ENCODE measurements around the gene RFX4.
"Not testable (repeated sequence)": the region's sequence is repeated elsewhere in the genome, so short reads cannot be mapped to it uniquely, and the experiment has no call there.

Gene RFX4

DNA sequence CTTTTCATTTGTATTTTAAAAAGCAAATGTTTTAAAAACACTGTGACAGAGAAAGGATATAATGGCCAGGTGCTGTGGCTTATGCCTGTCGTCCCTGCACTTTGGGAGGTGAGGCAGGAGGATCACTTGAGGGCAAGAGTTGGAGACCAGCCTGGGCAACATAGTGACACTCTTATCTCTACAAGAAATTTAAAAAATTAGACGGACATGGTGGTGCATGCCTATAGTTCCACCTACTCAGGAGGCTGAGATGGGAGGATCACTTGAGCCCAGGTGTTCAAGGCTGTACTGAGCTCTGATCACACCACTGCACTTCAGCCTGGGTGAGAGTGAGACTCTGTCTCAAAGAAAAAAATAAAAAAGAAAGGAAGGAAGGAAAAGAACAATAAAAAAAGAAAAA, 7.8 kb downstream of the RFX4 start:
- no peak for DNase-seq (ENCODE audit: low read depth in 3 of 3, low spot score in 1 of 3)

DNA sequence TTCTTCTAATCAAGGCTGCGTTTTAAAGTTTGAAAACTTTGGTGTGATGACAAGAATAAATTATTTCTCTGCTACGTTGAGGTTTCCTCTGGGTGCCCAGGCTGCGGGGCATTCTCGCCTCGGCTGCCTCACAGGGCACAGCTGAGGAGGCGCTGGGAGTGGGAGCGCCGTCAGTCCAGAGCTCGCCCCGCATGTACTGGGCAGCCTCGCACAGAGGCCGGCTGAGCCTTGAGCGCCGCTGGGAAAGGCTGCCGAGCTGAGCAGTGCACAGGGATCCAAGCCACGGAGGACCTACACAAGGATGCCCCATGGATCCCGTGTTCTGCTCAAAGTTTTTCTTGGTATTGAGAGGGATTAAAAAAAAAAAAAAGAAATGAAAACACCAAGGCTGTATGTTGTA, 11.6 kb downstream of the RFX4 start:
- no peak for DNase-seq (ENCODE audit: low read depth in 3 of 3, low spot score in 1 of 3)

DNA sequence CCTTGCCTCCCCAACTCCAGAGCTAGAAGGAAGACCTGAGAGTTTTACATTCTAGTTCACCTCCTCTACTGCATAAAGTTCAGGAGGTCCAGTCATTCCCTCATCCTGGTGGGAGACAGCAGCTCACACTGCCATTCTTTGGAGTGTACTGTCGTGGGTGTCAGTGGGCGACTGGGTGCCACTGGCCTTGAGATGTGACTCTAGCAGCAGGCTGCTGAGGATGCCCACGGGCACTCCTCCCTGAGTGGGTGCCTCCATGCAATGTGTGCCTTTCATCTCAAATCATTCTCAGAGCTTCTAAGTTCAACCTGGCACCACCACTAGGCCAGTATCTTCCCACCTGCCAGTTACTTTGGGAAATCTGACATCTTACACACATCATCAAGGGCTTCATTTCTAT, 12.5 kb downstream of the RFX4 start:
- DNase-seq (ENCODE audit: low read depth in 3 of 3, low spot score in 1 of 3) = no peak

DNA sequence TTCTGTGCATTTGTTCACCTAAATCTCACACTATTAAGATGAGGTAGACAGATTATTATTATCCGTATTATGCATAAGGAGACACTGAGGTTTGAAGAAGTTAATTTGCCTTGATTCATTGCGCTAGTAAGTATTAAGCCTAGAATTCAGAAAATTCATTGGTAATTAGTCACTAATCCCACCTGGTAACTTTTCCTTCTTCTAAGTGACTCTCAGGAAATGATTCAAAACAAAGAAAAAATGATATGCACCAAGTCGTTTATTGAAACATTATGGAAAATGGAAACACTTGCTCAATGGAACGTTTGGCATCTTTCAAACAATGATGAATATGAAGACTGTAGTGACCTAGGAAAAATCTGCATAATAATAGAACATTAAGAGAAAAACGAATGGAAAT, 15.2 kb downstream of the RFX4 start:
- DNase-seq (ENCODE audit: low read depth in 3 of 3, low spot score in 1 of 3) = no peak

DNA sequence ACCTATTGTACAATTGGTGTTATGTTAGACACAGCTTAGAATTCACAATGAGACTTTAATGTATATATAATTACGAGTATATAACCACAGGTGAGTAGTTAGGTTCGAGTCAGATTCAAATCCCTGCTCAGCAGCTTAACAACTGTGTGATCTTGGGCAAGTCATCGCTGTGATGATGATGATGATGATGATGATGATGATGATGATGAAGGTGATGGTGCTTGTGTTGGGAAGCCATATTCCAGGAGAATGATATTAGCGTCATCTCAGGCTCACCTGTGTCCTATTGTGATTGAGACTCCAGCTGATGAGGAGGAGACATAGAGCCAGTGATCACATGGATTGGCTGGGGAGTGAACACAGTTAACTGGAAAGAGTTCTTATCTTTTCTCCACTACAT, 16.5 kb downstream of the RFX4 start:
- no peak for DNase-seq (ENCODE audit: low read depth in 3 of 3, low spot score in 1 of 3)

DNA sequence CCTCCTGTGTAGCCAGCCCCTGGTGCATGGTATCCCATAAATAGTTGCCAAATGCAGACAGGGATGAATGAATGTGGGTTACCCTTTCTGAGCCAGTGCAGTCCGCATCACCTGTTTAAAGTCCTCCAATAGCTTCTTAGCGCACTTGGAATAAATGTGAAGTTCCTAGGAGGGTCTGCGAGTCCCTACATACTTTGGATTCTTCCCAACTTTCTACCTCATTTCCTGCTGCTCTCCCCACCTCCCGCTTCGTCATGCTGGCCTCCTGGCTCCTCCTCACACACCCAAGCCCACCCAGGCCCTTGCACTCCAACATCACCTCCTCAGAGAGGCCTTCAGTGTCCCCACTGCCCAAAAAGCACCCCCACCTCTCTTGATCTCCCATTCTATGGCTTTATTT, 17.7 kb downstream of the RFX4 start:
- no peak for DNase-seq (ENCODE audit: low read depth in 3 of 3, low spot score in 1 of 3)

DNA sequence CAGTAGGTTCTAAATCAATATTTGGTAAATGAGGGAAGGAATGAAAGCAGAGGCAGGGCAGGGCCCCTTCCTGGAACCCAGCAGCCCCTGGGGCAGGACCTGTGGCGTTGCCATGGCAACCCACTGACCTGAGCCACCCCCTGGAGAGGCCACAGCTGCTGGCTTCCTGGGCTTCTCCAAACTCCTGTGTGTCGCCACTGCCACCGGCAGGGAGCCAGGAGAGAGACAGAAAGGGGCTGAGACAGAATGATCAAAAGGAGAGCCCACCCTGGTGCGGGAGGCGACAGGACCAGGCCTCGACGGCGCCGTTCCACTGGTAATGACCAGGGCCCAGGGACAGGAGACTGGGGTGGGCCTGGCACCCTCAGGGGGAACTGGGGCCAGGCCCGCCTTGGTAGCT, 18.2 kb downstream of the RFX4 start:
- no peak for DNase-seq (ENCODE audit: low read depth in 3 of 3, low spot score in 1 of 3)

DNA sequence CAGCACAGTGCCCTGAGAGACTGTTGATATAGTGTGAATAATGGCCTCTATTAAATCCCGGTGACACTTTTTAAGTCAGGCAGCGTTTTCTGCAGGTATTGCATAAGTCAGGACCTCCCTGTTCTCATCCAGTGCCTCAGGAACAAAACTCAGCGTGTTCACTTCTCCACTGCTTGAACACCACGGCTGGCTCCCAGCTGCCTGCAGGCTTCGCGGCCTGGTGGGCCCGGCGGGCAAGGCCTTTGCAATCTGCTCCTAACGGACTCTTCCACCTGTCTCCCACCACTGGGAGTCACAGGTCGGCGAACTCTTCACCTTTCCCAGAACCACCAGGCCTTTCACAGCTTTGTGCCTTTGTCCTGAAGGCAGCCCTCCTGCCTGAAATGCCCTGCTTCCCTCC, 18.7 kb downstream of the RFX4 start:
- DNase-seq (ENCODE audit: low read depth in 3 of 3, low spot score in 1 of 3) = no peak

DNA sequence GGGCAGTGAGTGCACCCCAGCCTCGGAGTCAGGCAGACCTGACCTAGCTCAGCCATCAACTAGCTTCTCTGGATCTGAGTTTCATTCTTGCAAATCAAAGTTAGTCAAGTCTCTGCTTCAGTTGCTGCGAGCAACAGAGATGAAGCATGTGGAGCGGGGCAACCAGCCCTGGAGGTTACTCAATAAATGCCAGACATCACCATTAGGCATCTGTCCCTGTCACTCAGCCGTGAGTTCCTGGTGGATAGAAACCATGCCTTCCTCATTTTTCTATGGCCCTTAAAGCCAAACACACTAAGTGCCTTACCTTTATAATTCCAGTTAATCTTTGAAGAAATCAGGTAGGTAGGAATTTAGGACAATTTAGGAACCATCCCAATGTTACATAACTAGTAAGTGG, 19.3 kb downstream of the RFX4 start:
- DNase-seq (ENCODE audit: low read depth in 3 of 3, low spot score in 1 of 3) = no peak

DNA sequence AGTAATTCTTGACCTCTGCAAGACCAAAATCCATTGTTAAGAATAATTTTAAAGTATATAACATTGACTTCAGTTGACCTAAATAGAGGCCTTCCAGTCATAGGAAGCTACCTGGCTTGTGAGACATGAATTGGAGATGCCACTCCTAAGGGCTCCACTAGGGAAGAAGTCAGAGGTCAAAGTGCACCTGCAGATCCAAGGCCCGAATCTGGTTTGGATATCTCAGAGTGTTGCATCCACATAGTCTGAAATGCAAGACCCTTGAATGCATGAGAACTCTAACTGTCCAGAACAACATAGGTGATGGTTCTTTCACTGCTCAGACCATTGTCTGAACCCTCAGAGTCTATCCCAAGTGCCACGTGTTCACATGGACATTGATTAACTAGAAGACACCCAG, 22.4 kb downstream of the RFX4 start:
- no peak for DNase-seq (ENCODE audit: low read depth in 3 of 3, low spot score in 1 of 3)

DNA sequence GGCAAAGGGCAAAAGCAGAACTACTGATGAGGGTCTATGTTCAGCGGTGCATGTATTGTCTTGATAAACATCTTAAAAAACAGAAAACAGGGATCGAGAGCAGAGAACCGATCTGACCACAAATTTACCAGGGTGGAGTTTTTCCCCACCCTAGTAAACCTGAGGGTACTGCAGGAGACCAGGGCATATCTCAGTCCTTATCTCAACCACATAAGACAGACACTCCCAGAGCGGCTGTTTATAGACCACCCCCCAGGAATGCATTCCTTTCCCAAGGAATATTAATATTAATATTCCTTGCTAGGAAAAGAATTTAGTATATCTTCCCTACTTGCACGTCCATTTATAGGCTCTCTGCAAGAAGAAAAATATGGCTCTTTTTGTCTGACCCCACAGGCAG, 37.8 kb downstream of the RFX4 start:
- not testable (repeated sequence) for DNase-seq (ENCODE audit: low read depth in 3 of 3, low spot score in 1 of 3)

DNA sequence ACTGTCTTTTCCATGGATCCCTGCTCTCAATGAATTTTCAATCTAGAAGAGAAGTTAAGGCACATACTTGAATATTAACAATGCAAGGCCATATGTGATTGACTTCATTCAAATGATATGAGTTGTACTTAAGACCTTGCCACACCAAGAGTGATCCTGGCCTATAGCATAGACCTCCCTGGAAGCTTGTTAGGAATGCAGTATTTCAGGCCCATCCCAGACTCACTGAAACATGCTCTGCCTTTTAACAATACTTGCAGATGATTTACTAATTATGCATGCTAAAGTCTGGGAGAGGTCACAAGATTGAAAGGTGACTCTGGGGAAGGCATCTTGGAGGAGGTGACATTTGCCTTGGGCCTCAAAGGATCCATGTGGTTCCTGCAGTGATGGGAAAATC, 43.2 kb downstream of the RFX4 start:
- no peak for DNase-seq (ENCODE audit: low read depth in 3 of 3, low spot score in 1 of 3)

DNA sequence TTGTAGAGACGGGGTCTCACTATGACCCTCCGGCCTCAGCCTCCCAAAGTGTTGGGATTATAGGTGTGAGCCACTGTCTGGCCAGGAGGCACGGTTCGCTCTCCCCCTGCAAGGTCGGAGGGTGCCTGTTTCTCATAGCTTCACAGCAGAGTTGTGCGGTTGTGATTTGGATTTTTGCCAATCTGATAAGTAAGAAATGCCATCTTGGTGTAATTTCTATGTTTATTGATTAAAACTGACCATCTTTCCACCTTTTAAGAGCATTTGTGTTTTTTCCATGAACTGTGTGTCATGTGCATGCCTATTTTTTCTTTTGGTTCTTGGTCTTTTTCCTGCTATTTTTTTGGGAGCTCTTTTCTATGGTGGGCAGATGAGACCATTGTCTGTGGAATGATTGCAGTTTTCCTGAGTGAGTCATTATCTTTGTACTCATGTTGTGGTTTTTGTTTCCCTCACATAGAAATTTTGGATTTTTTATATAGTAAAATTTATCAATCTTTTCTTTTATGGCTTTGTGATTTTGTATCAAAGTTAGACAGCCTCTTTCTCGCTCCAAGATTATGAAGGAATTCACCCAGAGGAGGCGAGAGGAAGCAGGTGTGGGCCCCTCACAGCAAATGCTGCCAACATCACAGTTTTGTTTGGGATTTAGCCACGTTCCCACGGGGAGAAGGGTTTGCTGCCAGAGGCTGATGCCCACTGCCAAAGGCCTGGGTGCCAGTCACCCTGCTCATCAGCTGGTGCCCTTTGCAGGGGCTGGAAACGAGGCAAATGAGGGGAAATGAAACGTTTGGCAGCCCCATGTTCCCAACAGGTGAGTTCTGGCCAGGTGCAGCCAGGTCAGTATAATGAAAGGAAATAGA, 47.2 kb downstream of the RFX4 start:
- no peak for DNase-seq (ENCODE audit: low read depth in 3 of 3, low spot score in 1 of 3)

DNA sequence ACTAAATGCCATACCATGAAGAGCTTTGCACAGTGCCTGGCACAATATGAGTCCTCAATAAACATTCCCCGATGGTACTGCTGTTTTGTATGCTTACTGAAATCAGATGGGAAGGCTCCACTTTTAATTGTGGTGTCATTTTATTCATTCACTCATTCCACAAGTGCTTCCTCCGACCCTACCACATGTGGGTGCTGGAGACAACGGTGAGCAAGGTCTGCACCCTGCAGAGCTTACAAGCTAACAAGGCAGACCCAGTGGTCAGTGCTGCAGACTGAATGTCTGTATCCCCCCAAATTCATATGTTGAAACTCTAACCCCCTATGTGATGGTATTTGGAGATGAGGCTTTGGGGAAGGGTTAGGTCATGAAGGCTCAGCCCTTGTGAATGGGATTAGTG, 48.3 kb downstream of the RFX4 start:
- DNase-seq (ENCODE audit: low read depth in 3 of 3, low spot score in 1 of 3) = no peak

DNA sequence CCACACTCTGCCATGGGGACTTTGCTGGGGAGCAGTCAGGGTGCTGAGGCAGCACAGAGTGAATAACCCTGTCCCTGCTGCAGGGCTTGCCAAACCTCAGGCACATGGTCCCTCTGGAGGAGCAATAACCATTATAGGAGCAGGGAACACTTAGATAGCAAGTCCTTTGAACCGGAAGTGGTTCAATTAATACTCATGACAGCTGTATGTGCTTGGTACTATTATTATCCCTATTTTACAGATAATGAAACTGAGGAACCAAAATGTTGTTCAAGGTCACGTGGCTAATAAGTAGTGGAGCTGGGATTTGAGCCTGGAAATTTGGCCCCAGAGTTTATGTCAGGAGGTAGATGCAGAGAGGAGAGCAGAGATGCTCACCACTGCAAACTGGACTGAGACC, 49.0 kb downstream of the RFX4 start:
- DNase-seq (ENCODE audit: low read depth in 3 of 3, low spot score in 1 of 3) = no peak

DNA sequence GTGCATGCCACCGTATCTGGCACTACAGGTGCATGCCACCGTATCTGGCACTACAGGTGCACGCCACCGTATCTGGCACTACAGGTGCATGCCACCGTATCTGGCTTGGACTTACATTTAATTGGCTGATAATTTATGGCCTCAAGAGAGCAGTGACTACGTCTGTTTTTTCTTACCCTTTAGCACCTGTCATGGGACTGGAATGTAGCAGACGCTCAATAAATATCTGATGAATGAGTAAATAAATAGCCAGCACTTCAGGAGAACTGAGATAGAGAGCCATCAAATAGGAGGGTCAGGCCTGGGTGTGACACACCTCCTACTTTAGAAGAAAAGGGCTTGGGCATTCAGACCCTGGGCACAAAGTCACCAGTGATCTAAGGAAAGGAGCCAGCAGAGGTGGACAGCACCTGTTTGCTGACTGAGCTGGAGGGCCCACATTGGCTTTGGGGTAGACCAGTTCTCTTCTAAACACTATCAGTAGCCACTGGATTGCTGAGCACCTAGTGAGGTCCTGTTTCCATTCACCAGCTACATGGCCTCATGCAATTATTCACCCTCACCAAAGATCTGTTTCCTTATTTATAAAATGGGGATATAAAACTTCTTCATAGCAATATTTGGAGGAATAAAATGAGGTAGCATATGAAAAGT, 50.1 kb downstream of the RFX4 start:
- no peak for DNase-seq (ENCODE audit: low read depth in 3 of 3, low spot score in 1 of 3)

DNA sequence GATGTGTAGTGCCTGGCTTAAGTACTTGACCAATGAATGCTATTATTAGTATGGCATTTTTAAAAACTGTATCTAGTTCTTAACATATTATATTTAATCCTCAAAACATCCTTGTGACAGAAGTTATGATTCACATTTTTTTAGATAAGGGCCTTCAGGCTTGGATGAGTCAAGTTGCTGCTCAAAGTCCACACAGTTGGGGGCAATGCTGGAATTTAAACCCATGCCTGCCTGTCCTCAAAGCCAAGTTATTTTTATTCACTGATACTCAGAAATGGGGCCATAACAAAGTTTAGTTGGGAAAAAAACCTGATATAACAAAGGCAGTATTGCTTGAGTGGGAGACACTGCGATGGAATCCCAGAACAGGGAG, 50.6 kb downstream of the RFX4 start:
- DNase-seq (ENCODE audit: low read depth in 3 of 3, low spot score in 1 of 3) = no peak

DNA sequence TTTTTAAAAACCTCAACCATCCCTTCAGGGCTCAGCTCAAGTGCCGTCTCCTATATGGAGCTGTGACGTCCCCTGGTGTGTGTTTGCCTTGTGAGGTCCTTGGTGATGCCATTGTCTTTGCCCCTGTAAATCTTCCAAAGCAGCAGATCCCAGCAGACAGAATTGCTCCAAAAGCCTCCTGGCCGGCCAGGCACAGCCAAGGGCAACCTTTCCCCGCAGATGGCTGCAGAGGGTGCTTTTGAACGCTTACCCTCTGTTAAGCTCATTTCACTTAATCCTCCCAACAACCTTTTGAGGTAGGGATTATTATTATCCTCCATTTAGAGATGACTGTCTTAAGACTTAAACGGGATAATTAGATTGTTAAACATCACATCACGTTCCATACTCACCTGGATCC, 51.4 kb downstream of the RFX4 start:
- no peak for DNase-seq (ENCODE audit: low read depth in 3 of 3, low spot score in 1 of 3)

DNA sequence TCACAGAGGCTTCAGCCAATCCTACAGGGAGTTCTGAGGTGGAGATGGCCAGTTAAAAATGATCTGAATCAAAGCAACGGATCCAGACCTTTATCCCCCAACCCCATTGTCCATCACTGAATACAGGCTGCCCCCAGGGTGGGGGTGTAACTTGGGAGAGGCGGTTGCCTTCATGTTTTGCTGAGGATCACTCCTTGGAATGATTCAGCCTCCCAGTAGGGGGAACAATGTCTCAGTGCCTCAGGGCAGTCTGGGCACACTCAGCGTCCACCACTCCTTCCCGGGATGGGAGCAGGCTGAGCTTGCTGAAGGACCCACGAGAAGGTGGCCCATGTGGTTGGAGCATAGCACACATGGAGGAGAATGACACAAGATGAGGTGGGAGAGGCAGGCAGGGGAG, 60.2 kb downstream of the RFX4 start:
- DNase-seq (ENCODE audit: low read depth in 3 of 3, low spot score in 1 of 3) = no peak

DNA sequence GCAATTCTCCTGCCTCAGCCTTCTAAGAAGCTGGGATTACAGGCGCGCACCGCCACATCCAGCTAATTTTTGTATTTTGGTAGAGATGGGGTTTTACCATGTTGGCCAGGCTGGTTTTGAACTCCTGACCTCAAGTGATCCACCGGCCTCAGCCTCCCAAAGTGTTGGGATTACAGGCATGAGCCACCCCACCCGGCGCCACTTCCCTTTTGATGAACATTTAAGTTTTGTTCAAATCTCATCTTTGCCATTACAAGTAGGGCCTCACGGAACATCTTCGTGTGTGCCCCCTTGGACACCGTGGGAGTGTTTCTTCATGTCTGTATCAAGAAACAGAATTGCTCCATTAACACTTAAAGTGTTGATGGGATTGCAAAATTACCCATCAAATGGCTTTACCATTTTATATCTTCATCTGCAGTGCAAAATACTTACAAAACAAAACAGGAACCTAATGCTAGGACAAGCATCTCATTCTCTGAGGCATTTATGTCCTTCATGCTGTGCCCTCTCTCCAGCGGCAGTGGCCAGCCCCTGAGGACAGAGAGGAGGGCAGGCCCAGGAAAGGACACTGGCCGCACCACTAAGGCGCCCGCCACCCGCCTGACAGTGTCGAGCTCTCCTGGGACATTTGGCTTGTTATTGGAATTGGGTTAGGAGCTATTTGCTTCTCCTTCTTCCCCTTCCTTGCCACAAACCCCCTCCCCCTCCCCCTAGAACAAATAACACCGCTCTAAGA, 61.7 kb downstream of the RFX4 start:
- no peak for DNase-seq (ENCODE audit: low read depth in 3 of 3, low spot score in 1 of 3)

DNA sequence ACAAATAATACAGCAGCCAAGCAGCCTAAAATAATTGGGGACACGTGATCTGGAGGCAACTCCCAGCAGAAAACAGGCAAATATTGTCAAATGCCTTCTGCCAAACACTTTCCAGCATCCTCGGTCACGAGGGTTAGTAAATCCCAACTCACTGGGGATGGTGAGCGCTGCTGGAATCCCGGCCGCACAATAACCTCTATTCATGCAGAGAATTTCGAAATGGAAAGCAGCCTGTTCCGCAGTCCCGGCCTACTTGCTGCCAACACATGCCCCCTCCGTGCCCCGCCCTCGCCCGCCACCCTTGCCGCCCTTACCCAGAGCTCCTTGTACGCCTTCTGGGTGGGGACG, 62.2 kb downstream of the RFX4 start:
- DNase-seq (ENCODE audit: low read depth in 3 of 3, low spot score in 1 of 3) = no peak

All from stimulated activated CD4-positive, alpha-beta T cell treated with anti-CD3 and anti-CD28 coated beads, TNF-alpha, amount 100 ng/mL, for 1 hour (primary cell).